GM23338 (cell line): ENCODE results near the gene INPP4B.

Experiments
- CTCF ChIP-seq, 2 experiments: fragments of 200-600 bp in 1 of 2; sonication (generic) in 1 of 2; conservative IDR thresholded peaks; 2 replicates each; pipeline versions ENCODE4 v1.5.1 to v1.6.1; 2016 to 2017; ENCODE audit warnings: antibody characterized with exemption in 2 of 2, low read depth in 2 of 2, mild to moderate bottlenecking in 2 of 2, moderate library complexity in 1 of 2
- EZH2 ChIP-seq: fragments of 200-600 bp; sonication (generic); IDR thresholded peaks from one replicate; pipeline ENCODE4 v1.8.0; 2017; ENCODE audit warnings: antibody characterized with exemption, mild to moderate bottlenecking, low read depth; ENCODE audit not compliant: unreplicated experiment
- POLR2AphosphoS5 ChIP-seq: IDR thresholded peaks from 2 replicates; pipeline ENCODE4 v1.6.1; 2016; ENCODE audit warnings: antibody characterized with exemption, low read depth

- no peak for TF ChIP-seq EZH2
- TF ChIP-seq CTCF (conservative IDR thresholded peaks at IDR 0.05; ENCODE audit: low read depth in 2 of 2), result no peak
- no peak for TF ChIP-seq POLR2AphosphoS5
Observed at GRCh38 chr4:142092941-142093340, 753.2 kb downstream of the INPP4B start.
